Stimulated activated CD8-positive, alpha-beta memory T cell treated with anti-CD3 and anti-CD28 coated beads, Interleukin-12 subunit alpha, Interleukin-12 subunit beta, amount 100 ng/mL, for 1 hour (primary cell): ENCODE data around the gene LLGL2.

Experiments
- DNase-seq: peaks from one replicate; pipeline ENCODE4 v3.0.0-alpha.2; 2020; ENCODE audit warnings: low read depth

Gene LLGL2

DNA sequence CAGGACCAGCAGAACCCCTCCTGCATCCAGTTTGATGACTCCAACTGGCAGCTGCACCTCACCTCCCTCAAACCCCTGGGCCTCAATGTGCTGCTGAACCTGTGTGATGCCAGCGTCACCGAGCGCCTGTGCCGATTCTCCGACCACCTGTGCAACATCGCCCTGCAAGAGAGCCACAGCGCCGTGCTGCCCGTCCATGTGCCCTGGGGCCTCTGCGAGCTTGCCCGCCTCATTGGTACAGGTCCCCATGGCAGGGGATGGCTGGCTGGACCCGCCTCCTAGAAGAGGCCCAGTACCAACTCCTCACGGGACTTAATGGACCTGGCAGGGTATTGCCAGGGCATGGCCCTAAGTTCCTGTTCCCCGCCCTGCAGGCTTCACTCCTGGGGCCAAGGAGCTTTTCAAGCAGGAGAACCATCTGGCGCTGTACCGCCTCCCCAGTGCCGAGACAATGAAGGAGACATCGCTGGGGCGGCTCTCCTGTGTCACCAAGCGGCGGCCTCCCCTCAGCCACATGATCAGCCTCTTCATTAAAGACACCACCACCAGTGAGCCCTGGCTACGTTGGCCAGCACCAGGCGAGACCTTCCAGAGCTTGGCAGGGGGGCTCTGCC, 32.8 kb upstream of the LLGL2 start:
- DNase-seq, result no peak

DNA sequence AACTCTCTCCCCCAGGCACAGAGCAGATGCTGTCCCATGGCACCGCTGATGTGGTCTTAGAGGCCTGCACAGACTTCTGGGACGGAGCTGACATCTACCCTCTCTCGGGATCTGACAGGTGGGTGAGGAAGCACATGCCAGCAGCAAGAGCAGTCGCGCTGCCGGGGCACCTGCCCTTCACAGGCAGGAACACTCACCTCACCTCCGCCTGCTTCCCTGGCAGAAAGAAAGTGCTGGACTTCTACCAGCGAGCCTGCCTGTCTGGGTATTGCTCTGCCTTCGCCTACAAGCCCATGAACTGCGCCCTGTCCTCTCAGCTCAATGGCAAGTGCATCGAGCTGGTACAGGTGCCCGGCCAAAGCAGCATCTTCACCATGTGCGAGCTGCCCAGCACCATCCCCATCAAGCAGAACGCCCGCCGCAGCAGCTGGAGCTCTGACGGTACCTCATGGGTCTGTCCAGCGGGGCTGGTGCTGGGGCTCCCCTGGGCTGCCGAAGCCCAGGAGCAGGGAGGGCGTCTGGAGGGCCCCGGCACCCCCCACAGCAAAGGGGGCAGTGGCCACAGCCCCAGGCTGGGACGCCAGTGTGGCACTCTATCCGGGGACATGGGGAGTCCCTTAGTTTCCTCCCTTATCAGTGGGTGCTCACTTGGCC, 31.9 kb upstream of the LLGL2 start:
- no peak for DNase-seq

DNA sequence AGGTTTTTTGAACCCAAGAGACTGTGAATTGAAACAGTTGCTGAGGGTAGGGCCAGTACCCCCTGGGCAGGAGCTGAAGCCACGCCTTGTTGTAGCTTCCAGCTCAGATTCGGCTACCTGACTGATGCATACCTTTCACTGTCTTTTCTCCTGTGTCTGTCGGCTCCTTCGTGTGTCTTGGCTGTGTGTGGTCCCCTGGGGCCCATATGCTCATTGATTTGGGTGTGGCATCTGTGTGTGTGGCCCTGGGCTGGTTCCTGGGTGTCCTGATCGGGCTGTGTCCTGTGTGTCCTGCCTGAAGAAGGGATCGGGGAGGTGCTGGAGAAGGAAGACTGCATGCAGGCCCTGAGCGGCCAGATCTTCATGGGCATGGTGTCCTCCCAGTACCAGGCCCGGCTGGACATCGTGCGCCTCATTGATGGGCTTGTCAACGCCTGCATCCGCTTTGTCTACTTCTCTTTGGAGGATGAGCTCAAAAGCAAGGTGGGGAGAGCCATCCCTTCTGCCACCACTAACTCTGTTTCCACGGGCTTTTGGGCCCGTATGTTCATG, 31.1 kb upstream of the LLGL2 start:
- no peak for DNase-seq

DNA sequence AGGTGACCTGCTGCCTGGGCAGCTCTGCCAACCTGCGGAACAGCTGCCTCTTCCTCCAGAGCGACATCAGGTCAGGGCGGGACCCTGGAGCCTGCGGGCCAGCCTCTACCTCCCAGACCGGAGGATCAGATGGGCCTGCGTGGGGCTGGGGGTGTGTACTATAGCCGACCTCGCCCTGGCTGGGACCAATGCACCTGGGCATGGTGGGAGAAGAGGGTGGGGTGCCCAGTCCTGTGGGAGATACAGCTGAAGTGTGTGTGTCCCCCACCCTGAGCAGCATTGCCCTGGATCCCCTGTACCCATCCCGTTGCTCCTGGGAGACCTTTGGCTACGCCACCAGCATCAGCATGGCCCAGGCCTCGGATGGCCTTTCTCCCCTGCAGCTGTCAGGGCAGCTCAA, 29.5 kb upstream of the LLGL2 start:
- no peak for DNase-seq

DNA sequence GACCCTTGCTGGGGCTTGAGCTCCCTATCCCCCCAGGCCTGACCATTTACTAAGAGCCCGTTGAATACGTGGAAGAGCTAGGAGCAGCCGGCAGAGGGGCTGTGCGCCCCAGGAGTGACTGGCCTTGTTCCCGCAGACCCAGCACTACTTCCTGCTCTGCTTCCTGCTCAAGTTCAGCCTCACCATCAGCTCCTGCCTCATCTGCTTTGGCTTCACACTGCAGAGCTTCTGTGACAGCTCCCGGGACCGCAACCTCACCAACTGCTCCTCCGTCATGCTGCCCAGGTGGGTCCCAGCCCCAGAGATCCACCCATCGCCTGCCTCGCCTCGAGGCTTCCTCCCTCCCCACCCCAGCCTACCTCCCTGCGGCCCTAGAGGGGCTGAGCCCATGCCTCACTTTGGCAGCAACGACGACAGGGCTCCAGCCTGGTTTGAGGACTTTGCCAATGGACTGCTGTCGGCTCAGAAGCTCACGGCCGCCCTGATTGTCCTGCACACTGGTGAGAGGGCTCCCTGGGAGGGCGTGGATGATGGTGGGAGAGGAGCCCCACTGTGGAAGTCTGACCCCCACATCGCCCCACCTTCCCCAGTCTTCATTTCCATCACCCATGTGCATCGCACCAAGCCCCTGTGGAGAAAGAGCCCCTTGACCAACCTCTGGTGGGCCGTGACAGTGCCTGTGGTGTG, 27.3 kb upstream of the LLGL2 start:
- no peak for DNase-seq

DNA sequence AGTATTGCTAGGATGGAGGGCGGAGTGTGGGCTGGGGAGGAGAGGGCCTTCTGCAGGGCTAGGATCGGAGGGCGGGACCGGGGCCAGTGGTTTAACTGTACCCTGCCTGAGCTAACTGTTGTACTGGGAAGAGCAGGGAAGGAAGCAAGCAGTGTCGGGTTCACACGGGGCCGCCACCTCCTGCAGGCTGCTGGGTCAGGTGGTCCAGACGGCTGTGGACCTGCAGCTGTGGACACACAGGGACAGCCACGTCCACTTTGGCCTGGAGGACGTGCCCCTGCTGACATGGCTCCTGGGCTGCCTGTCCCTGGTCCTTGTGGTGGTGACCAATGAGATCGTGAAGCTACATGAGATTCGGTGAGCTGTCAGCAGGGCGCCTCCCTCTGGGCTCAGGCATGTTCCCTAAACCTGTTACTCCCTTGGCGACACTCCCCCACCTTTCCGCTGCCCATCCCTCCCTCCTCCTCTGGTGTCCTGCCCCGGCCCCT, 26.7 kb upstream of the LLGL2 start:
- DNase-seq, result no peak

DNA sequence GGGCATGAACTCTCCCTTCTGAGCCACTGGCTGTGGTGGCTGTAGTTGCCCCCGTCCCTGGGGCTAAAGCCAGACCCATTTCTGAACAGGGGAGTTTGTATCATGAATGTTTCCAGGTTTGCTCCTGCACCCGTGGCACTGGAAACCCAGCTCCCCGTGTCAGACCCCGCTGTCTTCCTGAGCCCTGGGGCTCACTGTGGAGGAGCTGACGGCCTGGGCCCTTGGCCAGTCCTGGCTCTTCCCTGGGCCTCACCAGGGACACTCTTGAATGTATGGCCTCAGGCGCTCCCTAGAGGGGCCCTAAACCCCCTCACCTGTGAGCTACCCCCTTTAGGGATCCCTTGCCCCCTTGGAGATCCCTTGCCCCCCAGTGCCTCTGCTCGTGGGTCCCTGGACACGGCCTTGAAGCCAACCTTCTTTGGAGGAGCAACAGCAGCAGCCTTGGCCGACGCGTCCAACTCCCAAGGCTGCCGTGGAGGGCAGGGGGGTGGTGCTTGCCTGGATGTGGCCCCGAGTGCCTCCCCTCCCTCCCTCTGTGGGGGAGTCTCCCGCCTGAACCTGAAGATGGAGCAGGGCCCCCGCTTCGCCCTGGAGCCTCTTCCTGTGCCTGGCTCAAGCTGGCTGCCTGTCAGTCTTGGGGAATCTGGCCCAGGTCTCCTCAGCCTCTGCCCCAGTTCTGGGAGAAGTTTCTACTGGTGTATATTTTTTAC, 26.0 kb upstream of the LLGL2 start:
- no peak for DNase-seq

DNA sequence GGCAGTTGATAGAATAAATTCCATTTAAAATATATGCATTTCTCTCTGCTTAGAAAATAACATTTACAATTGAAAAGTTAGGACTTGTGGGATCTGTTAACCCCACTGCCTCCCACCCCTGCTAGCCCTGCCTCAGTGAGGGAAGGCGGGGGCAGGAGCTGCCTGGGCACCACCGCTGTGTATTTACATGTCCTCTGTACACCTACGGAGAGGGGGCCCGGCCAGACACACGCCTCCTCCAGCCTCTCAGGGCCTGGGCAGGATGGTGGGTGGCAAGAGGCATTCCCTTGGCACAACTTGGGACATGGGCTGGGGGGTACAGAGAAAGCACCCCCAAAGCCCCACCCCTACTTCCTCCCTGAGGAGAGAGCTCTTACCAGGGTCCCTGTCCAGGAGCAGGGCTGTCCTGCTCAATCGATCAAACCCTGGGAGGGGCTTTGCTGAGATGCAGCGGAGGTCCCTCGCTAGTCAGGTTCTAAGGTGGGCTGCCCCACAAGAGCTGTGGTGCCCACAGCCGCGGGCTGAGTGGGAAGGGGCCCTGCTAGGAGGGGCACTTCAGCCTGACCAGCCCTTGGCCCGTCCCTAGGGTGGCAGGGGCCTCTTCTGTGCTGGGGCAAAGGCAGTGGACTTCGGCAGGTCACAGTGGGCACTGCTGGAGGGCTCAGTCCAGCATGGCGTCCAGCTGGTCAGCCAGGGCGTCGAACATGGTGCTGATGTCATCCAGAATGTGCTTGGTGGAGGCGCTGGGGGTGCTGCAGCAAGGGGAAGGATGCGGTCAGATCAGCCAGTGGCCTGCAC, 24.9 kb upstream of the LLGL2 start:
- DNase-seq, result no peak

DNA sequence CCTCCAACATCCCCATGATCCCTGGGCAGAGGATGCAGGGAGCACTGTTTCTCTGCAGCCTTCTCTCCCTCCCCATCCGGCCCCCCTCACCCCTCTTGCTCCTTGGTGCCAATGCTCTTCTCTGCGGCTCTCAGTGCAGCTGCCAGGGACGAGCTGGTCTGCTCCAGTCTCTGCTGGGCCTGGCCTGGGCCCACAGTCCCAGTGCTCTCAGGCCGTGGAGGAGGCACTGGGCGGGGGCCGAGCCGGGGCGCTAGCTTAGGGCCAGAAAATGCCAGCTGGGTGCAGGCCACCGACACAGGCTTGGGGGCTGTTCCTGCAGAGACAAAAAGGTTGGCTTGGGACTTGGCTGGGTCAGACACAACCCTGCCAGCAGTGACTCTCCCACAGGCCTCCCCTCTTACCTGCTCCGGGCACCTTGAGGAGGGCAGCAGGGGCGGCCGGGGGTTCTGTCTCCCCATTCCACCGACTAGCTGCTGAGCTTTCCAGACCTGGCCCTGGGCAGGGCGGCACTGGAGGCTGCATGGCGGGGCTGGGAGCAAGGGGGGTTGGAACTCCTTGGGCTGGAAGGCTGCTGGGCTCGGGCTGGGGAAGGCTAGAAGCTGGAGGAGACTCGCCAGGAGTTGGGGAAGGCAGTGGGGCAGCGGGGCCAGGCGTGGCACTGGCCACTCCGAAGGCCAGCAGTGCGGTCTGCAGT, 24.0 kb upstream of the LLGL2 start:
- DNase-seq, result no peak

DNA sequence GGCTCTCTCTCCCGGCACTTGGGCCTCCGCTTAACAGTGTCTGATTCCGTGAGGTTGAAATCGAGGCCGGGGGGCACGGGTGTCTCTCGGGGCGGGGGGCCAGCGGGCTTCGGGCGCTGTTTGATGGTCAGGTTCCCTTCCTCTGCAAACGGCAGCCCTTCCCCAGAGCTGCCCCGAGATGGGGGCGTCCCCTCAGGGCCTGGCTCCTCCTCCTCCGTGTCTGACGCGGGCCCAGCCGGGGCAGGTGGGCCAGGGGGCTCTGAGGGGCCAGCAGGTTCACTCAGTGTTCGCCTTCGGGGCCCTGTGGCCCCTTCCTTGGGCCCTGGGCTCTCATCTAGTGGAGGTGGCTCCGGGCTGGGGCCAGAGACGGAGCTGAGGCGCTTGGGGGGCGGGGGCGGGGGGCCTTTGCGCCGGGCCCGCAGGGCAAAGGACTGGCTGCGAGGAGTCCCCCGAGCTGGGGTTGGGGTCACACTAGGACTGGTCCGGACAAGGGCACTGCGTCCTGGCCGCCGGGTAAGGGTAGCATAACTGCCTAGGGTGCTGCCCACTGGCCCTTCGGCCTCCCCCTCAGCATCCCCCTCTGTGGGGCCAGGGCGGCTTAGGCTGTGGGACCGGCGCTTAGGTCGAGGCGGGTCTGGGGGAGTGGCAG, 23.3 kb upstream of the LLGL2 start:
- DNase-seq, result no peak

DNA sequence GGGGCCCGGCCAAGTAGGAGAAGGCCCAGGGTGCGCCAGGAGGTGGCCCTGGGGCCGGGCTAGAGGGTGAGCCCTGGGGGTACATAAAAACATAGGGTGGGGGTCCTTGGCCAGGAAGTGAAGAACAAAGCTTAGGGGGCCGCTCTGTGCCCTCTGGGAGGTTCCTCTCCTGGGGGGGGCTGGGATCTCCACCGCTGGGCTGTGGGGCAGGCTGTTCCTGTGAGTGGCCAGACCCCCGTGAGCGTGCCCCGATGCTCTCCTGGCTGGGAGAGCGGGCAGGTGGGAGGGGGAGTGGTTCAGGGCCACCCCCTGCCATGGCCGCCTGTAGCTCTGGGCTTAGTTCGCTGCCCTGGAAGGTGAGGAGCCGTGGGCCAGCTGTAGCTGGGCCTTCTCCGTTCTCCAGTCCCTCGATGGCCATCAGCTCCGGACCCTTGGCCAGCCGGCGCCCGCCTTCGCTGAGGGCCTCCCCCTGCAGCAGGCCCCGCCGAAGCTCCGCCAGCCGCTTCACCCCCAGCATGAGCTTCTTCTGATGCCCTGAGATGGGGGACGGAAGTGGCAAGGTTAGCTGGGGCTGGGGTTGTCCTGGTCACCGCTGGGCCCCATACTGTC, 22.7 kb upstream of the LLGL2 start:
- no peak for DNase-seq

DNA sequence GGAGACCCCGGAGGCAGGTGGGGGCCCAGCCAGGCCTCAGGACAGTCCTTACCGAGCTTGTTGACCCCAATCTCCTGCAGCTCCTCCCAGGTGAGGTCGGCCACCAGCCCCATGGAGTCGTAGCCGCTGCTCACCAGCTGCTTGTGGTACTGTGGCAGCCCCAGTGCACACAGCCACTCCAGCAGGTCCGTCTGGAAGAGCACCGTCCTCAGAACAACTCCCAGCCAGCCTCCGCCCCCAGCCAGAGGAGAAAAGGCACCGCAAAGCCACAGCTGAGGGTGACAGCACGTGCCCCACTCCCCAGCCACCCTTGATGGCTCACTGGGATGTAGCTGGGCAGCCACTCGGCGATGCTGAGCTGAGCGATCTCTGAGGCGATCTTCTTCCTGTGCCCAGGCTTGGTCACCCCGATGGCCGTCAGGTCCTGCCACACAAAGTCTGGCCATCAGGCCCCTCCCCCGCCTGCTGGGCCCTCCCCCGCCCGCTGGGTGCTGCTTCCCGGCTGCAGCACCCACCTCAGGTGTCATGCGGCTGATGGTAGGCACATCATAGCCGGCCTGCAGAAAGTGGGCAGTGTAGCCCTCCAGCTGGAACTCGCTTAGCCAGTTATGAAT, 22.1 kb upstream of the LLGL2 start:
- no peak for DNase-seq

DNA sequence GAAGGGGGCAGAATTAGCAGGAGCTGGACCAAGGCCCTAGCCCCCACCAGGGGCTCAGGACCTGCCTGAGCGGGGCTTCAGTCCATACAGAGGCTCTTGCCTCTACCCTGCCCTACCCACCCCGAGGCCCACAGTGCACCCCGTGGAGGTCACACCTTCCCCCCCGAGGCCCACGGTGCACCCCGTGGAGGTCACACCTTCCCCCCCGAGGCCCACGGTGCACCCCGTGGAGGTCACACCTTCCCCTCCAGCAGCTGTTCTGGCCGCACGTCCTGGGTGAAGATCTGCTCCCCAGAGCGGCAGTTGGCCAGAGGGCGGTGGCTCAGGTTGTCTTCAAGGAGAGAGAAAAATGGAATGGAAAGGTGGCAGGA, 21.5 kb upstream of the LLGL2 start:
- no peak for DNase-seq

DNA sequence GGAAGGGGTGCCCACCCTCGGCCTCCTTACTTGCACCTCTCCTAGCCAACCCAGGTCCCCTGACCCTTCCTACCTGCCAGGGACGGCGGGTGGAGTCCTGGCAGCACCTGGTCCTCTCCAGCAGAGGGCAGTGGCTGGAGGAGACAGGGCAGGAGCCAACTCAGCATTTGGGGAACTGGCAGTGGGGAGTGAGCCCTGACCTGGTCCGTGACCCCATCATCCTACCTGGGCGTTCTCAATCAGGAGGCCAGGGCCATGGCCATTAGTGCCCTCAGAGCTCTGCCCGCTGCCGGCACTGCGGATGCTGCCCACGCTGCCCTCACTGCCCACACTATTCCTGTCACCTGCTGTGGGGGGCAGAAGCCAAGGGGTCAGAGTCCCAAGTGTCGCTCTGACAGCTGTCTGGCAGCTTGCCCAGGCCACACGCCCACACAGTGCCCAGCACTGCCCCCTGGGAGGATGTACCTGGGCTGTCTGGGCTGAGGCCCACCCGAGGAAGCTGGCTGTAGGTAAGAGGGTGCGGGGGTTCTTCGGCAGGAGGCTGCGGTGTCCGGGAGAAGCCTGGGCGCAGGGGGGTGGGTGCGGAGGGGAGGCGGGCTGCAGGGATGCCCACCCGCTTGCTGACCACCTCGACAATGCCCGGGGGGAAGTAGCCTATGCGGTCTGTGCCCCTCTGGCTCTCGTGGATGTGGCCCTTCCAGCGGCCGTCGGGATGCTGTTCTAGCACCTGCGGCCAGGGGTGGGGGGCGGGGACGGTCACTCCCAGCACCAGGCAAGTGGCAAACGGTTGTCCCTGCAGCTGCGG, 20.9 kb upstream of the LLGL2 start:
- DNase-seq, result no peak

DNA sequence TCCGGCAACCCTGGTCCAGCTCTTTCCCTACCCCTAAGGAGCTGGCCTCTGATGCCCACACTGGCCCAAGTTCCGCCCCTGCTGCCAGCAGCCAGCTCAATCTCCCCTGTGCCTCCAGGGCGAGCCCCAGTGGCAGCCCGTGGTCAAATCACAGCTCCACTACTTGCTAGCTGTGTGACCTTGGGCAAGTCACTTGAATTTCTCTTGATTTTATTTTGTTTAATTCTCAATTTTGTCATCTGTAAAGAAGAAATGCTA, 20.4 kb upstream of the LLGL2 start:
- no peak for DNase-seq

DNA sequence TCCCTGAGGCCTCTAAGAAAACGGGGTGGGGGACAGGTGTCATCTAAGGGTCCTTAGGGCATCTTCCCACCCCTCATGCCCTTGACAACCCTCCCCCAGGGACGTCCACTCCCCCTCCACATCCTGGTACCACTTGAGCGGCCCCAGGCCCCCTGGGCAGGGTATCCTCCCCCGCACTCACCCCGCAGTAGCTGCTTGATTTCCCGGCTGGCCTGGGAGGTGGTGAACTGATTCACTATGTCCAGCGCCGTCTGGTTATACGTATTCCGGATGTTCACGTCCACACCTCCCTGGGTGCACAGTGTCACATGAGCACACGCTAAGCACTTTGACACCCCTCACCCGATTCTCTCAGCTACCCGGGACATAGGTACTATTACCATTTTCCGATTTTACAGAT, 19.9 kb upstream of the LLGL2 start:
- DNase-seq, result no peak

DNA sequence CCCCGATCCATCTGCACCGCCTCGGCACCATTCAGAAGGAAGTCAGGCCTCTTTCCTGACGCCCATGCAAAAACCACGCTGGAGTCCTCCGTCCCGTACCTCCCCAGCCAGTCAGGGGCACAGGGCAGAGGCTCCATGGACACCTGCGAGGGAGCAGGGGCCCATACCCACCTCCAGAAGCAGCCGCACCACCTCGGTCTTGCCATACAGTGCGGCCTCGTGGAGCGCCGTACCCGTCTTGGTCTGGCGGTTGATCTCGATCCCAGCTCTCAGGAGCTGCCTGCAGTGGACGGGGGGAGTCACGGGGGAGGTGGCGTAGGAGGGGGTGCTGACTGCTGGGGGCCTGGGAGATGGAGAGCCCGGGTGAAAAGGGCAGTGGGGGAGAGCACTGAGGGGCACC, 19.4 kb upstream of the LLGL2 start:
- DNase-seq, result no peak

DNA sequence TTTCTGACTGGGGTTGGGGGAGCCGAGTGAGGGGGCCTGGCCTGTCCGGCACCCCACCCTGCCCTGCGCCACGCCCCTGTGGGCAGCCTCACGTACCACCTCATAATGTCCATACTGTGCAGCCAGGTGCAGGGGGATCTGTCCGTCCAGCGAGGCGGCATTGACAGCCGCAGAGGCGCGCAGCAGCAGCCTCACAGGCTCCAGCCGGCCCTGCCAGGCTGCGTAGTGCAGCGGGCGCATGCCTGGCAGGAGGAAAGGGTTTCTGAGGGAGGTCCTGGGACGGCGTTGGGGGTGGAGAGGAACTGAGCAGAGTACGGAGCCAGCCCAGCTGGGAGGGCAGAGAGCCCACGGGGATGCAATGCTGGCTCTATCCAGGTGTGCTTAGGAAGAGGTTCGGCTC, 18.6 kb upstream of the LLGL2 start:
- no peak for DNase-seq
